ENCODE measurements around the gene PCDH9.
"Not testable (repeated sequence)": the region's sequence is repeated elsewhere in the genome, so short reads cannot be mapped to it uniquely, and the experiment has no call there.

PCDH9 gene

GRCh38 chr13:66312312-66313087, 917.6 kb downstream of the PCDH9 start:
- DNase-seq, result no peak

- DNase-seq, result no peak
Observed at GRCh38 chr13:66305961-66306617, 924.0 kb downstream of the PCDH9 start.

- DNase-seq, result no peak
Observed at GRCh38 chr13:66301482-66301881, 928.7 kb downstream of the PCDH9 start.

GRCh38 chr13:66301006-66301405, 929.1 kb downstream of the PCDH9 start:
- DNase-seq, result no peak

- DNase-seq, result no peak
Observed at GRCh38 chr13:66296875-66297274, 933.3 kb downstream of the PCDH9 start.

GRCh38 chr13:66296328-66296727, 933.8 kb downstream of the PCDH9 start:
- no peak for DNase-seq

GRCh38 chr13:66286806-66287205, 943.3 kb downstream of the PCDH9 start:
- not testable (repeated sequence) for DNase-seq

GRCh38 chr13:66275416-66275815, 954.7 kb downstream of the PCDH9 start:
- no peak for DNase-seq

- no peak for DNase-seq
Observed at GRCh38 chr13:66273011-66273410, 957.1 kb downstream of the PCDH9 start.

- no peak for DNase-seq
Observed at GRCh38 chr13:66266761-66267160, 963.4 kb downstream of the PCDH9 start.

- DNase-seq, result no peak
Observed at GRCh38 chr13:66266348-66266747, 963.8 kb downstream of the PCDH9 start.

GRCh38 chr13:66265371-66265770, 964.8 kb downstream of the PCDH9 start:
- no peak for DNase-seq

GRCh38 chr13:66264971-66265370, 965.2 kb downstream of the PCDH9 start:
- DNase-seq, result no peak

GRCh38 chr13:66262330-66262729, 967.8 kb downstream of the PCDH9 start:
- no peak for DNase-seq

- DNase-seq, result not testable (repeated sequence)
Observed at GRCh38 chr13:66259426-66259825, 970.7 kb downstream of the PCDH9 start.

All from KG1 (cell line).